Measurements from ENCODE around the gene AKAP8L.

AKAP8L gene

GRCh38 chr19:15418579-15419412 lies at the start of gene AKAP8L:
TSS of gene AKAP8L (minus strand) at chr19:15418988. CDS start at chr19:15418923, 65 bp downstream.
- DNase-seq = peak; percentile 97

- DNase-seq = no peak
These were observed 49.0 kb upstream of the AKAP8L start for GRCh38 chr19:15467734-15468214.

- DNase-seq = no peak
These were observed 48.3 kb upstream of the AKAP8L start for GRCh38 chr19:15466851-15467733.

GRCh38 chr19:15464394-15465385 lies 45.9 kb upstream of the AKAP8L start, which contains the start of gene RASAL3:
TSS of gene RASAL3 (minus strand) at chr19:15464544. CDS start at chr19:15464358, 186 bp downstream.
- no peak for DNase-seq

- no peak for DNase-seq
These were observed 45.1 kb upstream of the AKAP8L start for GRCh38 chr19:15463861-15464371.

GRCh38 chr19:15461694-15462093 lies 42.9 kb upstream of the AKAP8L start:
- no peak for DNase-seq

GRCh38 chr19:15457701-15458484 lies 39.1 kb upstream of the AKAP8L start:
- no peak for DNase-seq

GRCh38 chr19:15456871-15457700 lies 38.3 kb upstream of the AKAP8L start:
- no peak for DNase-seq

- DNase-seq = no peak
These were observed 37.7 kb upstream of the AKAP8L start for GRCh38 chr19:15456441-15456840.

- no peak for DNase-seq
These were observed 37.2 kb upstream of the AKAP8L start for GRCh38 chr19:15455996-15456395.

- no peak for DNase-seq
These were observed 35.4 kb upstream of the AKAP8L start for GRCh38 chr19:15453906-15454860.

- DNase-seq = no peak
These were observed 34.3 kb upstream of the AKAP8L start for GRCh38 chr19:15453091-15453578.

- peak; percentile 81 for DNase-seq
These were observed 33.6 kb upstream of the AKAP8L start for GRCh38 chr19:15452111-15453047.

GRCh38 chr19:15450528-15450890 lies 31.7 kb upstream of the AKAP8L start:
- no peak for DNase-seq

- DNase-seq = peak; percentile 93
These were observed 31.1 kb upstream of the AKAP8L start, which contains the start of gene WIZ for GRCh38 chr19:15449620-15450527. TSS of gene WIZ (minus strand) at chr19:15449956. CDS start at chr19:15448307, 1,649 bp downstream.
